NCI-H2107 treated with DMSO at 0.1 percent for 48 hours (cell line): Measurements from ENCODE around the gene PDCD1.
"Not testable (repeated sequence)": the region's sequence is repeated elsewhere in the genome, so short reads cannot be mapped to it uniquely, and the experiment has no call there.

Experiments used
- DNase-seq: peaks from one replicate; lab custom pipeline; 2025; ENCODE audit not compliant: unreplicated experiment; lab: John Stamatoyannopoulos, UW

Gene PDCD1

GRCh38 chr2:241835611-241836010 is 23.1 kb downstream of the PDCD1 start:
- DNase-seq, result no peak

- DNase-seq, result no peak
These were observed 24.0 kb downstream of the PDCD1 start for GRCh38 chr2:241834527-241835210.

GRCh38 chr2:241833756-241834526 is 24.8 kb downstream of the PDCD1 start:
- DNase-seq, result not testable (repeated sequence)

GRCh38 chr2:241833101-241833663 is 25.5 kb downstream of the PDCD1 start:
- DNase-seq, result no peak

- no peak for DNase-seq
These were observed 31.3 kb downstream of the PDCD1 start for GRCh38 chr2:241827394-241827793.

DNA sequence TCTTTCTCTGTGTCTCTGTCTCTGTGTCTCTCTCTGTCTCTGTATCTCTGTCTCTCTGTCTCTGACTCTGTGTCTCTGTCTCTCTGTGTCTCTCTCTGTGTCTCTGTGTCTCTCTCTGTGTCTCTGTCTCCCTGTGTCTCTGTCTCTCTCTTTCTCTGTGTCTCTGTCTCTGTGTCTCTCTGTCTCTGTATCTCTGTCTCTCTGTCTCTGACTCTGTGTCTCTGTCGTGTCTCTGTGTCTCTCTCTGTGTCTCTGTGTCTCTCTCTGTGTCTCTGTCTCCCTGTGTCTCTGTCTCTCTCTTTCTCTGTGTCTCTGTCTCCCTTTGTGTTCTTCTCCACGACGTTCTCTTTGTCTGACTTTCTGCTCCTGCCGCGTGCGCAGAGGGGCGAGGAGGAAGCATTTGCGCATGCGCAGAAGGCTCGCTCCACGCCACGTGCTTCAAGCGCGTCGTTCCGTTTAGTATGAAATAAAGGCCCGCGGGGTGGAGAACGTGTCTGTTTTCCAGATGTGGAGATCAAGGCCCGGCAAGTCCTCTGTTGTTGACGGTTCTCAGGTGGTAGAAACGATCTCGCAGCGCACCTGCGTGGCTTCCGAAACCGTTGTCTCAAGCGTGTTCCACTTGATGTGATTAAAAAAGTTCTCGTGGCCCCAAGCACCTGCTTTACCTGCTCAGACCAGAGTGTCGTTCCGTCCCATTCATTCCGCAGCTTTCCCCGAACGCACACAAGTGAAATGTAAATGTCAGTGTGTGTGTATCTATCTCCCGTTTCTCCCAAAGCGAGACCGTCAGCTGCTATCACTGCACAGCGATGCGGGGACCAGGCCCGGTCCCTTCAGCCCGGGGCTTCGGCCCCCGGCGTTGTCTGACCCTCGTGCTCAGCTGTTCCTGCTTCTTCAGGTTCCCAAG is 34.9 kb downstream of the PDCD1 start:
- not testable (repeated sequence) for DNase-seq

DNA sequence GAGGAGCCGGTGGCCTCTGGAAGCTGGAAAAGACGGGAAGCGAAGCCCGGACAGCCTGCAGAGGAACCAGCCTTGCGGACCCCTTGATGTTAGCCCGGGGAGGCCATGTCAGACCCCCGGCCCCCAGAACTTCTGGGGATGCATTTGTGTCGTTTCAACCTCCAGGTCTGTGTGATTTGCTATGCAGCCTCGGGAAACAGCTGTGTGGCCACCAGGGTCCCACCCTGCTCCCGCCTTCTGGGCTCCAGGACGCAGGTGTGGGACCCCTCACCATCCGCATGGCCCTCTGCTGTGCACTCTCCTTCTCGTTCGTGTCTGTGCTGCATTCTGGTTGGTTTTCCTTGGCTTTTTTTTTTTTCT is 36.5 kb downstream of the PDCD1 start:
- no peak for DNase-seq

- no peak for DNase-seq
These were observed 37.0 kb downstream of the PDCD1 start for GRCh38 chr2:241821460-241822263.

DNA sequence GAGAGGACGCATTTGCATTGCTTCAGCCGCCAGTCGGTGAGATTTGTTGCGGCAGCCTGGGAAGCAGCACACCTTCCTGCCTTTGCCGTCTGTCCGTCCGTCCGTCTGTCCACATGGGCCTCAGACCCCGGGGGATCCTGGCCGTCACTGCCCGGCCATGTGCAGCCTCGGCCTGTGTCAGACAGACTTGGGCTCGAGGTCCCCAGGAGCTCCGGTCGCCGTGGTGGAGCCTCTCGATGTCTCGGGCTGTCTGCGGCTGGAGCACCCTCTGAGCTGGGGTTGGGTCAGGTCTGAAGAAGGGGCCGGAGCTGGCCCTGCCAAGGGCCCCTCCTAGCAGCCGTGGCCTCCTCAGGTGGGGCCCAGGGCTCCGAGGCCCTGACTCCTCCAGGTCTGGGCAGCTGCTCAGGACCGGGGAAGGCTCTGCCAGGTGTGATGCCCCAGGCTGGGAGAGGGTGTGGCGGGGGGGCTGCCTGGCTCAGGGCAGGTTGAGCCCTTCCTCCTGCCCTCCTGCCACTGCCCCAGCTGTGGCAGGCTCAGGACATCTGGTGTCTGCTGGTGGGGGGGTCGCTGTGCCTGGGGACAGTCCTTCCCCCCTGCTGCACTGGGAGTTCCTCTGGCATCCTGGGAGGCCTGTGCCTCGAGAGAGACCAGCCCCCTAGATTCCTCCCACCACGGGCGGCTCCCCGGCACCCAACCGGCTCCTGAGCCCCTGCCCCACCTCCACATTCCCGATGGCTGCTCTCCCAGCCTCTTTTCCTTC is 37.9 kb downstream of the PDCD1 start:
- DNase-seq, result no peak

GRCh38 chr2:241819947-241820624 is 38.6 kb downstream of the PDCD1 start:
- DNase-seq, result not testable (repeated sequence)

DNA sequence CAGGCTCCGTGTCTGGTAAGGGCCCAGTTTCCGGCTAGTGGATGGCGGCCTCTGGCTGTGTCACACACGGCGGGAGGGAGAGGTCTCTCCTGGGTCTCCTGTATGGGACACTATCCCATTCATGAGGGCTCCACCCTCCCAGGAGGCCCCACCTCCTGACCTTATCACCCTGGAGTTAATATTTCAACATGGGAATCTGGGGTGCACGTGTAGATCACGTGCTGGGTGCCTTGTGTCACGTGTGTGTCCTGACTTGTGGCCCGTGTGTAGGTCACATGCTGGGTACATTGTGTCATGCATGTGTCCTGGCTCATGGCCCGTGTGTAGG is 39.8 kb downstream of the PDCD1 start:
- DNase-seq, result no peak

DNA sequence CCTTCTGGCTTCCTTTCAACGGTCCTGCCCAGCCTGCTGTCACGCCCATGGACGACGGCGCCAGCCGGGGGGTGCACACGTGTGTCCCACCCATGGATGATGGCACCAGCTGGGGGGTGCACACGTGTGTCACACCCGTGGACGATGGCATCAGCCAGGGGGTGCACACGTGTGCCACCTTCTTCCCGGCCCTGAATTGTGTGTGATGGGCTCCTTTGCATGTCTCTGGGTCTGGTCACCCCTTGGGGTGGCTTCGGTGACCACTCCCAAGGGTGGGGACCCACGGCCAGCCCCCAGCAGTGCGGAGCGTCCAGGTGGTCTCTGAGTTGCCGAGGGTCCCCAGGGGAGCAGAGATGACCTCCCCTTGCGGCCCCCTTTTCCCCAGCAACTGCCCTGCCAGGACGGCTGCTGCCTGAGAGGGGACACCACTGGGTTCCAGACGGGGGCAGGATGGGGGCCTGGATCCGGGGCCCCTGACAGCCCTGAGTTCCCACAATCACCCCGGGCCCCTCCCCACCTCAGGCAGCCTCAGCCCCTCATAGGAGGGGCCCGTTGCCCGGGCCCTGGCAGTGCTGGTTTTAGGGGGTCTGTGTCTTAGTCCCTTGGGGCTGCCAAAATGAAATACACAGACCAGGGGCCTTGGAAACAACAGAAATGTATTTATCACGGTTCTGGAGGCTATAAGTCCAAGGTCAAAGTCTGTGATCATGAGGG is 40.3 kb downstream of the PDCD1 start:
- no peak for DNase-seq

DNA sequence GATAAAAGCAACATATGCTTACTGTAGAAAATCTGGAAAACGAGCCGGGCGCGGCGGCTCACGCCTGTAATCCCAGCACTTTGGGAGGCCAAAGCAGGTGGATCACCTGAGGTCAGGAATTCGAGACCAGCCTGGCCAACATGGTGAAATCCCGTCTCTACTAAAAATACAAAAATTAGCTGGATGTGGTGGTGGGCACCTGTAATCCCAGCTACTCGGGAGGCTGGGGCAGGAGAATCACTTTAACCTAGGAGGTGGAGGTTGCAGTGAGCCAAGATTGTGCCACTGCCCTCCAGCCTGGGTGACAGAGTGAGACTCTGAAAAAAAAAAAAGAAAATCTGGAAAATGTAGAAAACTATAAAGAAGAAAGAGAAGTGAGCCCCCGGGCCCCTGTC is 40.9 kb downstream of the PDCD1 start:
- not testable (repeated sequence) for DNase-seq

DNA sequence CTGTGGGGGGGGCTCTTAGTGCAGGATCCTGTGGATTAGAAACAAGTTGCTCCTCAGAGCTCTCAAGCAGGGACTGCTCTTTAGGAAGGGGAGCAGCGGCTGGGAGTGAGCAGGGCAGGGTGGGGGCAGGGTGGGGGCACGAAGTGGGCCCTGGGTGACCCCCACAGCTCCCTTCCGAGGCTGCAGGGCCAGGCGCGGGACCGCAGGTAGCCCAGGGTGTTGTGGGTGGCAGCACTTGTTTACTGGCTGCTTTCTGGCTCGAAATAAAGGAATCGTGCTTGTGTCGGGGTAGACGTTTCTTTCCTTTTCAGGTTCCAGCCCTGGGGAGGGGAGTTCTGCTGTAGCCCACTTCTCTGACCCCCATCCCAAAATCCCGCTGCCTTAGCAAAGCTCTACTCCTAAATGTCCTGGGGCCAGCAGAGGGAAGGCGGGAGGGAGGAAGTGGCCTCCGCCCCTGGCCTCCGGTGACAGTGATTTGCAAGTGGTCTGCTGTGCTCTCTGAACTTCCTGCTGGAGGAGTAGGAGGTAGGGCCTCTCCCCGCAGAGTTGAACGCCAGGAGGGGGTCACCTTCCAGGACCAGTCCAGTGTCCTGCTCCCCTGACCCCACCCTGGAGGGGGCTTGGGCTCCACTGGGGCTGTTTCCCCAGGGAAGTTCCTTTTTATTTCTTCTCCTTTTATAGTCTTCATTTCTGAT is 41.4 kb downstream of the PDCD1 start:
- DNase-seq, result no peak

- DNase-seq, result no peak
These were observed 42.1 kb downstream of the PDCD1 start for GRCh38 chr2:241816431-241817121.

- no peak for DNase-seq
These were observed 42.9 kb downstream of the PDCD1 start for GRCh38 chr2:241815477-241816430.
